Measurements from ENCODE around the gene UGT1A8. TPM values are rescaled to one million over a fixed set of nuclear protein-coding genes. Genes with fewer than 3 reads are reported as not detected.
"Not testable (repeated sequence)": the region's sequence is repeated elsewhere in the genome, so short reads cannot be mapped to it uniquely, and the experiment has no call there.

The UGT1A8 gene
- total RNA-seq, 2 experiments from 2014 or later, result not detected

DNA sequence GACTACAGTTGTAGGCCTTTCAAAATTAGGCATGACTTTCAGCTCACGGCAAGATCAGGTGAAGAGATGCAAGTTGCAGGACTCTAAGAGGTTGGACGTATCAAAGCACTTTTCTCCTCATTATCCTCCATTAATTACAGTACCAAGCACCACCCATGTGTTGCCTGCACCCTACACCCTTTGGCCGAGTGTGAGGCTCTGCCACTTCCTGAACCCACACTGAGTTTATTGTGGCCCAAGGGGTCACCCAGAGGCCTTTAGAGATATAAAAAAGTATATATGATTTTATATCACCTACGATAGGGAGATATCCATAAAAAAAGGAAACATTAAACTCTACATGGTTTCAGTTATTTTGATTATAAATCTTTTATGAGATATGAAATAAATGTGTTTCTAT, 2.8 kb downstream of the UGT1A8 start:
- ChIA-PET POLR2A (no interaction called here), CTCF (no interaction called here)
- H3K27ac Mint-ChIP-seq, result no peak overlapping the region
- DNase-seq, result no peak
- H3K4me3 Mint-ChIP-seq, result no peak overlapping the region
- no peaks in the 10 kb centered on the region for H3K36me3 ChIP-seq (ENCODE audit: insufficient read depth, low read length)
- TF ChIP-seq, protein P1, sequence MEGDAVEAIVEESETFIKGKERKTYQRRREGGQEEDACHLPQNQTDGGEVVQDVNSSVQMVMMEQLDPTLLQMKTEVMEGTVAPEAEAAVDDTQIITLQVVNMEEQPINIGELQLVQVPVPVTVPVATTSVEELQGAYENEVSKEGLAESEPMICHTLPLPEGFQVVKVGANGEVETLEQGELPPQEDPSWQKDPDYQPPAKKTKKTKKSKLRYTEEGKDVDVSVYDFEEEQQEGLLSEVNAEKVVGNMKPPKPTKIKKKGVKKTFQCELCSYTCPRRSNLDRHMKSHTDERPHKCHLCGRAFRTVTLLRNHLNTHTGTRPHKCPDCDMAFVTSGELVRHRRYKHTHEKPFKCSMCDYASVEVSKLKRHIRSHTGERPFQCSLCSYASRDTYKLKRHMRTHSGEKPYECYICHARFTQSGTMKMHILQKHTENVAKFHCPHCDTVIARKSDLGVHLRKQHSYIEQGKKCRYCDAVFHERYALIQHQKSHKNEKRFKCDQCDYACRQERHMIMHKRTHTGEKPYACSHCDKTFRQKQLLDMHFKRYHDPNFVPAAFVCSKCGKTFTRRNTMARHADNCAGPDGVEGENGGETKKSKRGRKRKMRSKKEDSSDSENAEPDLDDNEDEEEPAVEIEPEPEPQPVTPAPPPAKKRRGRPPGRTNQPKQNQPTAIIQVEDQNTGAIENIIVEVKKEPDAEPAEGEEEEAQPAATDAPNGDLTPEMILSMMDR (IDR thresholded peaks at IDR 0.05), result no peak
- H3K36me3 Mint-ChIP-seq (ENCODE audit: low read depth), result no peaks in the 10 kb centered on the region
- H3K27me3 ChIP-seq (ENCODE audit: control insufficient read depth in 1 of 2, insufficient read depth in 2 of 2, low read length in 2 of 2), result peaks cover 5 to 10% of the 10 kb centered on the region in 2 experiments
- H3K27ac ChIP-seq (ENCODE audit: low read depth in 1 of 2, low read length in 2 of 2), result no peak overlapping the region
- no peaks in the 10 kb centered on the region for H3K4me1 Mint-ChIP-seq (ENCODE audit: low read depth)
- peaks cover 64% of the 10 kb centered on the region for H3K27me3 Mint-ChIP-seq
- no peak for ATAC-seq (ENCODE audit: poor library complexity)
- no peaks in the 10 kb centered on the region for H3K4me1 ChIP-seq (ENCODE audit: insufficient read depth, low read length)
- no peak overlapping the region for H3K4me3 ChIP-seq (ENCODE audit: low read length)
- peaks cover 2% of the 10 kb centered on the region for H3K9me3 Mint-ChIP-seq
- H3K9me3 ChIP-seq (ENCODE audit: control insufficient read depth in 1 of 2, insufficient read depth in 1 of 2, low read length in 2 of 2), result no peaks in the 10 kb centered on the region
- intact Hi-C loops (cut with DNase I, micrococcal nuclease), result no loop called here

DNA sequence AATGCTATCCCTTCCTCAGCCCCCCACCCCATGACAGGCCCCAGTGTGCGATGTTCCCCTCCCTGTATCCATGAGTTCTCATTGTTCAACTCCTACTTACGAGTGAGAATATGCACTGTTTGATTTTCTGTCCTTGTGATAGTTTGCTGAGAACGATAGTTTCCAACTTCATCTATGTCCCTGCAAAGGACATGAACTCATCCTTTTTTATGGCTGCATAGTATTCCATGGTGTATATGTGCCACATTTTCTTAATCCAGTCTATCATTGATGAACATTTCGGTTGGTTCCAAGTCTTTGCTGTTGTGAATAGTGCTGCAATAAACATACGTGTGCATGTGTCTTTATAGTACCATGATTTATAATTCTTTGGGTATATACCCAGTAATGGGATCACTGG, 4.4 kb downstream of the UGT1A8 start:
- H3K9me3 Mint-ChIP-seq; DNase-seq; H3K36me3 Mint-ChIP-seq (ENCODE audit: low read depth); CTCF ChIA-PET; H3K4me3 ChIP-seq (ENCODE audit: low read length); ATAC-seq (ENCODE audit: poor library complexity); H3K9me3 ChIP-seq (ENCODE audit: control insufficient read depth in 1 of 2, insufficient read depth in 1 of 2, low read length in 2 of 2); intact Hi-C loops (cut with DNase I, micrococcal nuclease); H3K27ac Mint-ChIP-seq; H3K27me3 ChIP-seq (ENCODE audit: control insufficient read depth in 1 of 2, insufficient read depth in 2 of 2, low read length in 2 of 2); H3K4me1 Mint-ChIP-seq (ENCODE audit: low read depth); H3K36me3 ChIP-seq (ENCODE audit: insufficient read depth, low read length); H3K27ac ChIP-seq (ENCODE audit: low read depth in 1 of 2, low read length in 2 of 2); H3K4me1 ChIP-seq (ENCODE audit: insufficient read depth, low read length); POLR2A ChIA-PET; H3K4me3 Mint-ChIP-seq: not testable (repeated sequence)
- peaks cover 64% of the 10 kb centered on the region for H3K27me3 Mint-ChIP-seq

DNA sequence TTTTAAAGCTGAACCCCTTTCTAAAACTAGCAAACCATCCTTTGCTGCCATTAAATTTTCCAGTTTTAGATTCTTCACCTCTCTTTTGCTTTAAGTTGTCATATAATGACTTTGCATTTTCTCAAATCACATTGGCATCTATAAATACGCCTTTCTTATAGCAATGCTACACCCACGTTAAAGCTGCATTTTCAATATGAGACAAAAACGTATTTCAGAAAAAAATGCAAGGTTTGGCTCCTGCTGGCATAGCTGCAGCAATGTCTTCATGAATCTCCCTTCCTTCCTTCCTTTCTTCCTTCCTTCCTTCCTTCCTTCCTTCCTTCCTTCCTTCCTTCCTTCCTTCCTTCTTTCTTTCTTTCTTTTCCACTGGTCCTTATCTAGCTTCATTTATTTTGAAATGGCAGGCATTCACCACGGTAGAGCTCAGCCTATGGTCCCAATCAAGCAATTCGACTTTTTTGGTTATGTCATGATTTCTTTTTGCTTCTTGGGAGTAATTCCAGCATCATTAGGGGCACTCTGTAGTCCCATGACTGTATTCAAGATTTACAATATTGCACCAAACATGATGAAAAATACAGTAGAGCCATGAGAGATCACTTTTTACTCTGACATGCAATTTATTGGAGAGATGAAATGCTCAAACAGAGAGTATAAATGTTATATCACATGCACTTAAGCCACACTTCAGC, 10.0 kb downstream of the UGT1A8 start:
- no peak overlapping the region for H3K27ac ChIP-seq (ENCODE audit: low read depth in 1 of 2, low read length in 2 of 2)
- TF ChIP-seq, protein P1 (IDR thresholded peaks at IDR 0.05), result no peak
- H3K27me3 Mint-ChIP-seq, result peaks cover 50% of the 10 kb centered on the region
- DNase-seq, result no peak
- H3K9me3 ChIP-seq (ENCODE audit: control insufficient read depth in 1 of 2, insufficient read depth in 1 of 2, low read length in 2 of 2), result peaks cover 0 to 10% of the 10 kb centered on the region in 2 experiments
- intact Hi-C loops (cut with DNase I, micrococcal nuclease), result no loop called here
- no peaks in the 10 kb centered on the region for H3K4me1 Mint-ChIP-seq (ENCODE audit: low read depth)
- no peak overlapping the region for H3K4me3 ChIP-seq (ENCODE audit: low read length)
- H3K9me3 Mint-ChIP-seq, result peaks cover 7% of the 10 kb centered on the region
- no peaks in the 10 kb centered on the region for H3K4me1 ChIP-seq (ENCODE audit: insufficient read depth, low read length)
- no peaks in the 10 kb centered on the region for H3K36me3 ChIP-seq (ENCODE audit: insufficient read depth, low read length)
- no peak overlapping the region for H3K4me3 Mint-ChIP-seq
- peaks cover 0 to 3% of the 10 kb centered on the region in 2 experiments for H3K27me3 ChIP-seq (ENCODE audit: control insufficient read depth in 1 of 2, insufficient read depth in 2 of 2, low read length in 2 of 2)
- H3K27ac Mint-ChIP-seq, result no peak overlapping the region
- H3K36me3 Mint-ChIP-seq (ENCODE audit: low read depth), result no peaks in the 10 kb centered on the region
- POLR2A ChIA-PET, result no interaction called here
- no peak for ATAC-seq (ENCODE audit: poor library complexity)
- CTCF ChIA-PET, result no interaction called here

DNA sequence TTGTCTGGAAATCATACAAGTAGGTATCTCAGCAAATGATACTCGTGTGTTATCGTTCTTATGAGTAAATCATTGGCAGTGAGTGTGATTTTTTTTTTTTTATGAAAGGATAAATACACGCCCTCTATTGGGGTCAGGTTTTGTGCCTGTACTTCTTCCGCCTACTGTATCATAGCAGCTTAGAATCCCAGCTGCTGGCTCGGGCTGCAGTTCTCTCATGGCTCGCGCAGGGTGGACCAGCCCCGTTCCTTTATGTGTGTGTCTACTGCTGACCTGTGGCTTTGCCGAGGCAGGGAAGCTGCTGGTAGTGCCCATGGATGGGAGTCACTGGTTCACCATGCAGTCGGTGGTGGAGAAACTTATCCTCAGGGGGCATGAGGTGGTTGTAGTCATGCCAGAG, 18.9 kb downstream of the UGT1A8 start, which contains the start of gene UGT1A10:
UGT1A10 (plus strand) TSS at position 143 of the 400 bp plus-strand sequence; CDS start at position 218, 75 bp downstream.
- H3K4me3 ChIP-seq (ENCODE audit: low read length); H3K36me3 Mint-ChIP-seq (ENCODE audit: low read depth); H3K36me3 ChIP-seq (ENCODE audit: insufficient read depth, low read length); ATAC-seq (ENCODE audit: poor library complexity); POLR2A ChIA-PET; DNase-seq; H3K27ac Mint-ChIP-seq; H3K27ac ChIP-seq (ENCODE audit: low read depth in 1 of 2, low read length in 2 of 2); CTCF ChIA-PET; intact Hi-C loops (cut with DNase I, micrococcal nuclease); H3K9me3 Mint-ChIP-seq; H3K4me3 Mint-ChIP-seq; H3K9me3 ChIP-seq (ENCODE audit: control insufficient read depth in 1 of 2, insufficient read depth in 1 of 2, low read length in 2 of 2); H3K4me1 ChIP-seq (ENCODE audit: insufficient read depth, low read length); H3K27me3 ChIP-seq (ENCODE audit: control insufficient read depth in 1 of 2, insufficient read depth in 2 of 2, low read length in 2 of 2): not testable (repeated sequence)
- peaks cover 13% of the 10 kb centered on the region for H3K4me1 Mint-ChIP-seq (ENCODE audit: low read depth)
- peaks cover 42% of the 10 kb centered on the region for H3K27me3 Mint-ChIP-seq
